Activated CD8-positive, alpha-beta memory T cell treated with anti-CD3 and anti-CD28 coated beads, Interleukin-2, amount 50 U/mL, for 4 hours (primary cell): ENCODE measurements around the gene NARS2.

Source experiments
- DNase-seq: peaks from one replicate; pipeline ENCODE4 v3.0.0-alpha.2; 2020

The NARS2 gene

GRCh38 chr11:78403781-78404180 is 170.9 kb downstream of the NARS2 start:
- no peak for DNase-seq

- no peak for DNase-seq
Measured at GRCh38 chr11:78402847-78403246, 171.8 kb downstream of the NARS2 start.

DNA sequence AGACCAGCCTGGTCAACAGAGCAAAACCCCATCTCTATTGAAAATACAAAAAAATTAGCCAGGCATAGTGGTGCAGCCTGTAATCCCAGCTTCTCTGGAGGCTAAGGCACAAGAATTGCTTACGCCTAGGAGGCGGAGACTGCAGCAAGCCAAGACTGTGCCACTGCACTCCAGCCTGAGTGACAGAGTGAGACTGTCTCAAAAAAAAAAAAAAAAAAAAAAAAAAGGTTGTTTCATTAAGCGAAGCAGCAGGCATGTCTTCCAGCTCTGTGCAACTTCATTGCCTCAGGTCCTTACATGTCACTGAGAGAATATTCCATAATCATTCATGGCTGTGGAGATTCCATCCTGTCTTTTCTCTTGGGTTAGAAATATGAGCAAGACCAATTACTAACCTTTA is 174.0 kb downstream of the NARS2 start:
- no peak for DNase-seq

DNA sequence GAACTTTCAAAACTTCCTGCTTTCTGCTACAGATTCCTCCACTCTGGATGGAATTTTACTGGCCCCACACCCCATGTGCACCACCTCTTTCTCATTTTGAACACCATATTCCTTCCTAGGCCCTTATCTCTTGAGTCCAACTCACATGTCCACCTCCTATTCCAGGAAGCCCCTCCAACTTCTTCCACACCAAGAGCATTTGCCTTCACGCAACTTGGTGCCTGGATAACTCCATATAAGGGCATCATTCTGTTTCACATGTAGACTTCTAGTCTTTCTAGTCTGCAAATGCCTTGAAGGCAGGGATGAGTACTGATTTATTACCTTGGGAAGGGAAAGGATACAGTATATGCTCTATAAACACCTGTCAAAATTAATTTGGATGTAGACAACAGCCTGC is 174.5 kb downstream of the NARS2 start:
- DNase-seq = no peak

DNA sequence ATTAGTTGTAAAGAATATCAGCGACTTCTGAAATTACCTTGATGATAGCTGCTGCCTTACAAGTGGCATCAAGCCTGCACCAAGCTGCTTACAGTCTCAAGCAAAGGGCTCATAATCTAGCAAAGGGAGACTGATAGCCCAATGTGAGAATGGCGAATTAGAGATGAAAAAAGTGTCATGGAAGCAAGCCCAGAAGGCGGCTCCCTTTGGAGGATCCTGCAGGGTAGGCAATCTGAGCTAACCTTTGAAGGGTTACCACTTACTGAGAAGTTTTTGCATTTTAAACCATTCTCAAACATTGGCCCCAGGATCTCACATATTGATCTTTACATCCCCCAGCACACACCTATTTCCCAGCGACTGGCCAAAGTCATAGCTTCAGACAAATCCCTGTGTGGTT is 175.5 kb downstream of the NARS2 start:
- DNase-seq = no peak

GRCh38 chr11:78398715-78399114 is 175.9 kb downstream of the NARS2 start:
- DNase-seq = no peak

GRCh38 chr11:78397398-78397797 is 177.3 kb downstream of the NARS2 start:
- no peak for DNase-seq

DNA sequence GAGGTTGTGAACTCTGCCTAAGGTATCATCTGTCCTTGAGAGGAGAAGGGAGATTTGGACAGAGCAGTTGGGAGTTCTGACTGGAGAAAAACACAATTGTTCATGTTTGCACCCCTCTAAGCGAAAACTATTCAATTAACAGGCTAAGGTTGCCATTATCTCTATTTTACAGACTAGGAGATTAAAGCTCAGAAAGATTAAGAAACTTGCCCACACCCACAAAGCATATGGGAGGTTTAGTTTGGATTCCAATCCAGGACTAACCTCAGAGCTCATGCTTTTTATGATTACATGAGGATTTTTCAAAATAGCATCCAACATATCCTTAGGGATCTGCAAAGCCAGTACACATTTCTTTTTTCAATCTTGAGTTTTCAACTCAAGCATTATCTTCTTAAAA is 179.1 kb downstream of the NARS2 start:
- no peak for DNase-seq

DNA sequence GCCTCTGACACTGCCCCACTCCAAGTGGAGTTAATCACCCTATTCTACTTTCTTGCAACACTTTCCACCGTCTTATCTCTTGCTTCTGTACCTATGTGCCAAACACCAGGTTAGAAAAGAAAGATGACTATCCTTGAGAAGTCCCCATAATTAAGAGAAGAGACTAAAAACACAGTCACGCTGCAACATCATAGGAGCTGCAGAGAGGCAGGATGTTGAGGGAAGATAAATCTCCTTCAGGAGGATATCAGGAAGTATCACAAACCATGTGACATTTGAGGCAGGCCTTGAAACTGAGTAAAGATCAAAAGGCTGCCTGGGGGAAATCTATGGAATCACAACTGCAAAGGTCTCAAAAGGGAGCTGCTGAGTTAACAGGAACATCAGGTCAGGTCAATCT is 181.8 kb downstream of the NARS2 start:
- DNase-seq = no peak

DNA sequence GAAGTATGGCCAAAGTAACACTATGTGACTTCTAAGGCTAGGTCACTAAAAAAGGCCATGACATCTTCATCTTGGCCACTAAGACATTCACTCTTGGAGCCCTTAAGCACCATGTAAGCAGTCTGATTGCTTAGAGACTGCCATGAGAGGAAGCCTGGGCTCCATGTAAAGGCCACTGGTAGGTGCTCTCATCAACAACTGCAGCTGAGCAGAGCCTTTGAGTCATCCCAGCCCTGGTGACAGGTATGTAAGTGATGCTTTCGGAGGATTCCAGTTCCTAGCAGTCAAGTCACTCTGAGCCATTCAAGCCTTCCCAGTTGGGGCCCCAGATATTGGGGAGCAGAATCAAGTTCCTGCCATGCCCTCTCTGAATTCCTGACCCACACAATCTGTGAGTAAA is 183.2 kb downstream of the NARS2 start:
- DNase-seq = no peak

GRCh38 chr11:78390809-78391208 is 183.9 kb downstream of the NARS2 start:
- DNase-seq = no peak

DNA sequence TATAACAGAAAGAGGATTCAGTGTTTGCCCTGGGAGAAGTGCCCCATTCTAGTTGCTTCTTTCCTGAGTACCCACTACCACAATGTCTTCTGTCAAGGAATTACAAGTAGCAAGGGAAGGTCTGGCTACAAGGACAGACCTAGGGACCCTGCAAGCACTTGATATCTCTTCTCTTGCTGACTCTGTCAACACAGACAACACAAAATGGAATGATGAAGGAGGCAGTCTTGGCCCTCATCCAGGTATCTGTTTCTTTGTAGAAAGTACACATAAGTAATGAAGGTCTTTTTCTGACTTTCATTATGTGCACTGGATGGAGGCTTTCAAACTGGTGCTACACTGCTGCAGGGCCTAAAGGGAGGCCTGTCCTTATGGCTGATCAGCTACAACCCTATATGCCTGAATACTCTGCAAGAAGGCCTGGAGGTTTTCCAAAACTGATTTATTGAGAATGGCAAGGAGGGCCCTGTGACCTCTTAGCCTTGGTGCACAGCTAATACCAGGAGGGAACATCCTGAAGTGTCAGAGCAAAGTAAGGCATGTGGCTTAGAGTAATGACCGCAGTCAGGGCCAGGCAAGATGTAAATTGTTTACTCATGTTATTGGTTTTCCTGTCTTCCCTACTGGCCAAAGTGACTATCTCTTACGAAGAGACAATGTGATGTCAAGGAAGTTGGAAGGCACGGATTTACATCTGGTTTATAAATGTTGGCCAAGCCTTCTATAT is 188.3 kb downstream of the NARS2 start:
- no peak for DNase-seq
